Left lobe of liver (tissue), 2 donors: ENCODE data around the gene ITGA7. TPM values are rescaled to one million over a fixed set of nuclear protein-coding genes. Genes with fewer than 3 reads are reported as not detected.

Experiments
- ATAC-seq: fragments of 200-7000 bp; cut with Tn5 transposase; one replicate; pipeline ENCODE4 v1.9.1; 2020; ENCODE audit warnings: mild to moderate bottlenecking, moderate library complexity
- DNase-seq: peaks from one replicate; pipeline ENCODE4 v3.0.0-alpha.2; 2020; ENCODE audit warnings: low spot score
- total RNA-seq: library from RNA; stranded (reverse); gene quantifications from one replicate; pipeline ENCODE4 v1.2.1, GENCODE V29; 2021
- donor health status: DM: no; HTN: no; CAD: no; lungs with moderate emphysema.
- donor health status: DM: no; HTN: yes; CAD: no.

The ITGA7 gene
- total RNA-seq, 1 donor from 2014 or later, result 16.9 TPM

- ATAC-seq (no peak), DNase-seq (no peak)
Measured at GRCh38 chr12:55687746-55688145, 20.0 kb downstream of the ITGA7 start.

- DNase-seq, result no peak
- no peak for ATAC-seq
Measured at GRCh38 chr12:55686366-55687010, 21.2 kb downstream of the ITGA7 start.

- ATAC-seq (no peak), DNase-seq (no peak)
Measured at GRCh38 chr12:55685671-55686070, 22.0 kb downstream of the ITGA7 start.

- DNase-seq (no peak), ATAC-seq (no peak)
Measured at GRCh38 chr12:55684761-55685370, 22.8 kb downstream of the ITGA7 start.

GRCh38 chr12:55683676-55684075, 24.0 kb downstream of the ITGA7 start:
- no peak for ATAC-seq
- no peak for DNase-seq

GRCh38 chr12:55682087-55682796, 25.5 kb downstream of the ITGA7 start:
- ATAC-seq (peak; percentile 14), DNase-seq (no peak)

GRCh38 chr12:55681142-55682077, 26.3 kb downstream of the ITGA7 start:
- peak; percentile 93 for DNase-seq
- ATAC-seq, result peak; percentile 87

- DNase-seq, result no peak
Measured at GRCh38 chr12:55679691-55680090, 28.0 kb downstream of the ITGA7 start.

GRCh38 chr12:55676707-55677106, 31.0 kb downstream of the ITGA7 start:
- DNase-seq (peak; percentile 7), ATAC-seq (no peak)

More at GRCh38 chr12:55679691-55680090, 28.0 kb downstream of the ITGA7 start:
- no peak for ATAC-seq

GRCh38 chr12:55675666-55676065, 32.0 kb downstream of the ITGA7 start:
- ATAC-seq, result no peak
- peak; percentile 34 for DNase-seq

- DNase-seq (peak; percentile 33), ATAC-seq (peak; percentile 54)
Measured at GRCh38 chr12:55673638-55674037, 34.1 kb downstream of the ITGA7 start.

GRCh38 chr12:55671746-55672145, 36.0 kb downstream of the ITGA7 start:
- peak; percentile 34 for DNase-seq
- no peak for ATAC-seq

GRCh38 chr12:55670276-55670675, 37.4 kb downstream of the ITGA7 start:
- peak; percentile 21 for DNase-seq
- ATAC-seq, result peak; percentile 29

GRCh38 chr12:55666508-55666907, 41.2 kb downstream of the ITGA7 start:
- no peak for ATAC-seq
- DNase-seq, result peak; percentile 22

GRCh38 chr12:55664826-55665225, 42.9 kb downstream of the ITGA7 start:
- ATAC-seq (no peak), DNase-seq (peak; percentile 21)

GRCh38 chr12:55663391-55663790, 44.3 kb downstream of the ITGA7 start:
- DNase-seq (no peak), ATAC-seq (no peak)

GRCh38 chr12:55659486-55660385, 48.0 kb downstream of the ITGA7 start:
- peak; percentile 44 for ATAC-seq
- no peak for DNase-seq

GRCh38 chr12:55658635-55659391, 48.9 kb downstream of the ITGA7 start:
- peak; percentile 42 for DNase-seq
- peak; percentile 75 for ATAC-seq

GRCh38 chr12:55658212-55658611, 49.5 kb downstream of the ITGA7 start:
- no peak for DNase-seq
- ATAC-seq, result peak; percentile 27
